ENCODE data around the gene MED26.

MED26 gene

GRCh38 chr19:16542045-16542909 lies 85.7 kb downstream of the MED26 start, which contains the start of gene CHERP:
CHERP (minus strand) TSS chr19:16542437; CDS start chr19:16542378, 59 bp downstream.
- DNase-seq (ENCODE audit: low read depth in 2 of 2) = peak; percentile 86 to 90

- DNase-seq (ENCODE audit: low read depth in 2 of 2) = no peak
These were observed 86.4 kb downstream of the MED26 start for GRCh38 chr19:16541526-16542044.

DNA sequence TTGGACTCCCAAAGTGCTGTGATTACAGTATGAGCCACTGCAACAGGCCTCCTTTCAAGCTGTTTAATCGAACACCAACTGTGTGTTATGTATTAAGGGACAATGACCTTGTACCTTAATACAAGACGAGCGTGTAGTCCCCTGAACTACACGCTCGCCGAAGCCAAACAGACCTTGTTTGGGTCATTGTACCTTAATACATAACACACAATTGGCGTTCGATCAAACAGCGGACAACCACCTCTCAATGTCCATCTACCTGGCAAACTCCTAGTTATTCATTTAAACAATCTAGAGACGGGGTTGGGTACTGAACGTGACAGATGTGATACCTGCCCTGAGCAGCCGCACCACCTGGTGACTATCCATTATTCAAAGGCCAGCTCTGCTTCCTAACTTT lies 87.1 kb downstream of the MED26 start:
- no peak for DNase-seq (ENCODE audit: low read depth in 2 of 2)

DNA sequence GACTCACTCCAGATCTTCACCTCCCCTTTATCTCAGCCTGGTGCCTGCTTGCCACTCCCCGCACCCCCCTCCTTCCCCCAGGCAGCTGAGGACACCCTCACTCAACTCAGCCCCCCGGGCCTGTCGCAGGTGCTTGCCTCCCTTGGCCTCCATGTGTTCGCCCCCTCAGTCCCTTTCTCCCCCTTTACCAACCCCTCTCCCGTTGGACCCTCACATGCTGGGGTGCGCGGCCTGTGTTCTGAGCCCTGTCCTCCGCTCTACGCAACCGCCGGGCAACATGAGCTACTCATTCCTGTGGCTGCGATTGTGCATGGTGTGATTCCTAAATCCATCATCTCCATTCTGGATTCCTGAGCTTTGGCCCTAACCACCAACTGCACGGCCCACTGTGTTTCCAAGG lies 90.9 kb downstream of the MED26 start:
- no peak for DNase-seq (ENCODE audit: low read depth in 2 of 2)

GRCh38 chr19:16536130-16536529 lies 91.9 kb downstream of the MED26 start:
- no peak for DNase-seq (ENCODE audit: low read depth in 2 of 2)

- DNase-seq (ENCODE audit: low read depth in 2 of 2) = no peak
These were observed 92.6 kb downstream of the MED26 start for GRCh38 chr19:16535381-16535780.

GRCh38 chr19:16532440-16533234 lies 95.4 kb downstream of the MED26 start:
- DNase-seq (ENCODE audit: low read depth in 2 of 2) = no peak

DNA sequence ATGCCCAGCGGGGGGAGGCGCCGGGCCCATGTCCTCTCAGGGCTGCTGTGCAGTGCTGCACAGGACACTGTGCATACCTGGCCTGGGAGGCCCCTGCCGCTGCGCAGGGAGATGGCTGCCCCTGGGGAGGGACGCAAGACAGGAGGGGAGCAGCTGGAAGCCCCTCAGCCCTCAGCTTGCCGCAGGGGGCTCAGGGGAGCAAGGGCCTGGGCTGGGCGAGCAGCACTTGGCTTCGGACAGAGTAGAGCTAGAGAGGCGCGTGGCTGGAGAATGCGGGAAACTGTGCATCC lies 96.7 kb downstream of the MED26 start:
- DNase-seq (ENCODE audit: low read depth in 2 of 2) = no peak

DNA sequence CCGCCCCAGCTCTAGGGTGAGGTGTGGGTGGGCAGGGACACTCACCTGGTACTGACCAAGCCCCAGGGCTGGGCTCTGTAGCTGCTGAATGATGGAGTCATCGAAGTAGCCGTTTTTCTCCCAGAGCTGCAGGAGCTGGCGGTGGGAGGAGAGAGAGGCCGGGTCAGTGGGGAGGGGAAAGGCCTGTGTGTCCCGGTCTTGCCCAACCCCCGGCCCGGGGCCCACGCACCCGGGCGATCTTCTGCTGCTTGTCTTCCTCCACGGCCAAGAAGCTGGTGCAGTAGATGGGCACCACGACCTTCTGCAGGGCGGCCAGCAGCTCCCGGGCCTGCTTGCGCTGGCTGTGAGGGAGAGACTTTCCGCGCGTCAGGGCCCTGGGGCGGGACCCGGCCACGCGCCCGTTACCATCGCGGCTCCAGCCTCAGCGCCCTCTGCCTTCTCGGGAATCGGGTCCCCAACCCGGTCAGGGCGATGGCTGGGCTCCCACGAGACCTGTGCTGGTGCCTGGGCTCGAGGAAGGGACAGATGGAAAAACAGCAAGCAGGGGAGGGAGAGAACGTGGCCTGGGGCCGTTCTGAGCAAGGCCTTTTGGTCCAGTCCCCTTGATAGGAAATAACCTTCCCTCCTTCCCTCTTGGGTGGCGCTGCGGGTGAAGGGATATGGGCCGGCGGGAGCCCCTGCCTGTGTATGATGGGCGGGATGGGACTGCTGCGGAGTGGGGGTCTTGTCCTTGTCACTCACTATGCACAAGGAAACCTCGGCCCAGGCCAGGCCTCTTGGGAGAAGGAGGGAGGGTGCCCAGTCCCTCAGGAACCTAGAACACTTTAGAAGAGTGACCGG lies 97.2 kb downstream of the MED26 start:
- DNase-seq (ENCODE audit: low read depth in 2 of 2) = no peak

DNA sequence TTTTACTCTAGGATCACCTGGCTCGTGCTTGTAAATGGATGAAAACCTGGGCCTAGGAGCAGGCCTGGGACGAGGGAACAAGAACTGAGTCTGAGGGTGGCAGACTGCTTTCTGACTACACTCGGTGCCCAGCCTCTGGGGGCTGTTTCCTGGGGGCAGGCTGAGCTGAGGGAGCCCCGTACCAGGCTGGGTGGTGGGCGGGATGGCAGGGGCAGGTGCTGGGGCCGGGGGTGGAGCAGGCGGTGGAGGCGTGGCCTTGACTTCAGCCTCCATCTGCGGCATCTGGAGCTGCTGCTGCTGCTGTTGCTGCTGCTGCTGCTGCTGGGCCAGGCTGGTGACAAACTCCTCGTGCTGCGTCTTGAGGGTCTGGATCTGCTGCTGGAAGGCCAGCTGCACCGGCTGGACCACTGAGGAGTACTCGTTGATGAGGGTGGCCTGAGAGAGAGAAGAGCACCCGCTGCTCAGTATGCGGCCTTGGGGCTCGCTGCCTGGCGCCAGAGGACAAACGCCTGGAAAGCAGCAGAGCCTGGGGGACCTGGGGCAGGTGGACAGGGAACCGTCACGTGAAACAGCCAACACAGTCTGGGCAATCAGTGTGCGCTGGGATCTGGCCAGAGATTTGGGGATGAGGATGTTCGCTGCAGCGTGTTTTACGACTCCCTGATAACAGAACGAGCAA lies 98.4 kb downstream of the MED26 start:
- DNase-seq (ENCODE audit: low read depth in 2 of 2) = no peak

GRCh38 chr19:16527971-16528521 lies 100.0 kb downstream of the MED26 start:
- peak in 1 of 2 donors; percentile 30 for DNase-seq (ENCODE audit: low read depth in 2 of 2)

- DNase-seq (ENCODE audit: low read depth in 2 of 2) = no peak
These were observed 100.6 kb downstream of the MED26 start for GRCh38 chr19:16527334-16527935.

GRCh38 chr19:16525751-16526481 lies 102.1 kb downstream of the MED26 start:
- DNase-seq (ENCODE audit: low read depth in 2 of 2) = no peak

GRCh38 chr19:16524991-16525734 lies 102.8 kb downstream of the MED26 start:
- no peak for DNase-seq (ENCODE audit: low read depth in 2 of 2)
